ENCODE data around the gene STK11IP. TPM values are rescaled to one million over a fixed set of nuclear protein-coding genes. Genes with fewer than 3 reads are reported as not detected.

STK11IP gene
- total and polyA plus RNA-seq, 10 of the 15 experiments (the other 5 are each of a cell fraction or from before 2014, with no cell fraction given): 0.42 to 24.0 (median 11.4) TPM

DNA sequence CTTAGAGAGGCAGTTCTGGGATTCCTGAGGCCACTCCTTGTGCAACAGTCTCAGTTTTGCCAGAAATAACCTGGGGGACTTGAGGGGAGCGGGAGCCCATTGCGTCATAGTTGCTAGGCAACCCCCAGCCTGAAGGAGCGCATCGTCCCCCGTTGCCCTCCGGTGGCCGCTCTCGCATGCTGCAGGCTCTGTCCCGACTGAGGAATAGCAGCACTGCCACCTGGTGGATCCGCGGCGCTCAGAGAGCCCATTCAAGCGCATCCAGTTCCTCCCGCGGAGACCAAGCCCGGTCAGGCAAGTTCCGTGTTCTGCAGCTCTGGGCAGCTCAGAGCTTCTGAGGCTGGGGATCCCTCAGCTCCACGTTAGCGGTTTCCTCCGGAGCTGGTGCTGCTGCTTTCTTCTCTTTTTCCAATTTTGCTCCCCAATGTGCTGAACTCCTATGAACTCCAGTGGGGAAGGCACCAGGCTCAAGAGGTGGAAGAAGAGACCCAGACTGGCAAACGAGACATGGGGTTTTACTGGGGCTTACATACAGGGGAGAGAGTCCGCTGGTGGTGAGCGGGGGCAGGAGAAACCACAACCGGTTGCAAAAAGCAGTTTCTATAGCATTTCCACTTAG is 44.9 kb downstream of the STK11IP start (continued):
- TF ChIP-seq, protein P1, sequence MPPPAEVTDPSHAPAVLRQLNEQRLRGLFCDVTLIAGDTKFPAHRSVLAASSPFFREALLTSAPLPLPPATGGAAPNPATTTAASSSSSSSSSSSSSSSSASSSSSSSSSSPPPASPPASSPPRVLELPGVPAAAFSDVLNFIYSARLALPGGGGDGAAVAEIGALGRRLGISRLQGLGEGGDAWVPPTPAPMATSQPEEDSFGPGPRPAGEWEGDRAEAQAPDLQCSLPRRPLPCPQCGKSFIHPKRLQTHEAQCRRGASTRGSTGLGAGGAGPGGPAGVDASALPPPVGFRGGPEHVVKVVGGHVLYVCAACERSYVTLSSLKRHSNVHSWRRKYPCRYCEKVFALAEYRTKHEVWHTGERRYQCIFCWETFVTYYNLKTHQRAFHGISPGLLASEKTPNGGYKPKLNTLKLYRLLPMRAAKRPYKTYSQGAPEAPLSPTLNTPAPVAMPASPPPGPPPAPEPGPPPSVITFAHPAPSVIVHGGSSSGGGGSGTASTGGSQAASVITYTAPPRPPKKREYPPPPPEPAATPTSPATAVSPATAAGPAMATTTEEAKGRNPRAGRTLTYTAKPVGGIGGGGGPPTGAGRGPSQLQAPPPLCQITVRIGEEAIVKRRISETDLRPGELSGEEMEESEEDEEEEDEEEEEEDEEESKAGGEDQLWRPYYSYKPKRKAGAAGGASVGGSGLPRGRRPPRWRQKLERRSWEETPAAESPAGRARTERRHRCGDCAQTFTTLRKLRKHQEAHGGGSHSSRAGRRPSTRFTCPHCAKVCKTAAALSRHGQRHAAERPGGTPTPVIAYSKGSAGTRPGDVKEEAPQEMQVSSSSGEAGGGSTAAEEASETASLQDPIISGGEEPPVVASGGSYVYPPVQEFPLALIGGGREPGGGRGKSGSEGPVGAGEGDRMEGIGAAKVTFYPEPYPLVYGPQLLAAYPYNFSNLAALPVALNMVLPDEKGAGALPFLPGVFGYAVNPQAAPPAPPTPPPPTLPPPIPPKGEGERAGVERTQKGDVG (CRISPR knock-in tag; IDR thresholded peaks at IDR 0.05): no peak
- TF ChIP-seq SPI1 (IDR thresholded peaks at IDR 0.05; ENCODE audit: borderline replicate concordance, insufficient read depth, low read depth, low read length) (peak; percentile 82), RELA (IDR thresholded peaks at IDR 0.05; ENCODE audit: borderline replicate concordance, partially characterized antibody) (peak; percentile 77), MTA2 (IDR thresholded peaks at IDR 0.05; ENCODE audit: low read depth) (0 out of 2 replicates have a peak, but pooled peaks have one; percentile 26), NR2F1 (conservative IDR thresholded peaks at IDR 0.05) (no peak), EZH2 (IDR thresholded peaks at IDR 0.05; ENCODE audit: borderline replicate concordance, control insufficient read depth, low read depth, low read length) (no peak), SRF (IDR thresholded peaks at IDR 0.05; ENCODE audit: low read depth in 2 of 2, low read length in 2 of 2) (no peak), NRF1 (conservative IDR thresholded peaks at IDR 0.05; ENCODE audit: low read depth, low read length) (no peak), TCF12 (IDR thresholded peaks at IDR 0.05; ENCODE audit: low read depth, low read length) (peak; percentile 52; the same call in 1 of the 2 replicates), RAD21 (IDR thresholded peaks at IDR 0.05; ENCODE audit: insufficient read depth, low read depth, low read length) (peak; percentile 93), PAX5 (IDR thresholded peaks at IDR 0.05; ENCODE audit: borderline replicate concordance, low read depth, low read length) (peak; percentile 100), RB1 (IDR thresholded peaks at IDR 0.05; ENCODE audit: borderline replicate concordance) (peak; percentile 84; the same call in 1 of the 2 replicates), PAX8 (IDR thresholded peaks at IDR 0.05) (no peak), EGR1 (IDR thresholded peaks at IDR 0.05; ENCODE audit: borderline replicate concordance in 1 of 2, low read depth in 2 of 2, low read length in 2 of 2) (0 out of 3 replicates have a peak, but pooled peaks of 1 of the 2 experiments have one; percentile 38), FOS (IDR thresholded peaks at IDR 0.05; ENCODE audit: borderline replicate concordance, extremely low read depth, insufficient read length) (no peak), KLF5 (IDR thresholded peaks at IDR 0.05; ENCODE audit: partially characterized antibody) (peak; percentile 42), IKZF1 (conservative IDR thresholded peaks at IDR 0.05) (peak; percentile 59; the same call in 1 of the 2 replicates)
- TF ChIP-seq, protein P2, sequence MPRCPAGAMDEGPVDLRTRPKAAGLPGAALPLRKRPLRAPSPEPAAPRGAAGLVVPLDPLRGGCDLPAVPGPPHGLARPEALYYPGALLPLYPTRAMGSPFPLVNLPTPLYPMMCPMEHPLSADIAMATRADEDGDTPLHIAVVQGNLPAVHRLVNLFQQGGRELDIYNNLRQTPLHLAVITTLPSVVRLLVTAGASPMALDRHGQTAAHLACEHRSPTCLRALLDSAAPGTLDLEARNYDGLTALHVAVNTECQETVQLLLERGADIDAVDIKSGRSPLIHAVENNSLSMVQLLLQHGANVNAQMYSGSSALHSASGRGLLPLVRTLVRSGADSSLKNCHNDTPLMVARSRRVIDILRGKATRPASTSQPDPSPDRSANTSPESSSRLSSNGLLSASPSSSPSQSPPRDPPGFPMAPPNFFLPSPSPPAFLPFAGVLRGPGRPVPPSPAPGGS (IDR thresholded peaks at IDR 0.05; ENCODE audit: borderline replicate concordance, insufficient read depth, low read depth, low read length, poor library complexity, severe bottlenecking): no peak
- TF ChIP-seq, protein P3, sequence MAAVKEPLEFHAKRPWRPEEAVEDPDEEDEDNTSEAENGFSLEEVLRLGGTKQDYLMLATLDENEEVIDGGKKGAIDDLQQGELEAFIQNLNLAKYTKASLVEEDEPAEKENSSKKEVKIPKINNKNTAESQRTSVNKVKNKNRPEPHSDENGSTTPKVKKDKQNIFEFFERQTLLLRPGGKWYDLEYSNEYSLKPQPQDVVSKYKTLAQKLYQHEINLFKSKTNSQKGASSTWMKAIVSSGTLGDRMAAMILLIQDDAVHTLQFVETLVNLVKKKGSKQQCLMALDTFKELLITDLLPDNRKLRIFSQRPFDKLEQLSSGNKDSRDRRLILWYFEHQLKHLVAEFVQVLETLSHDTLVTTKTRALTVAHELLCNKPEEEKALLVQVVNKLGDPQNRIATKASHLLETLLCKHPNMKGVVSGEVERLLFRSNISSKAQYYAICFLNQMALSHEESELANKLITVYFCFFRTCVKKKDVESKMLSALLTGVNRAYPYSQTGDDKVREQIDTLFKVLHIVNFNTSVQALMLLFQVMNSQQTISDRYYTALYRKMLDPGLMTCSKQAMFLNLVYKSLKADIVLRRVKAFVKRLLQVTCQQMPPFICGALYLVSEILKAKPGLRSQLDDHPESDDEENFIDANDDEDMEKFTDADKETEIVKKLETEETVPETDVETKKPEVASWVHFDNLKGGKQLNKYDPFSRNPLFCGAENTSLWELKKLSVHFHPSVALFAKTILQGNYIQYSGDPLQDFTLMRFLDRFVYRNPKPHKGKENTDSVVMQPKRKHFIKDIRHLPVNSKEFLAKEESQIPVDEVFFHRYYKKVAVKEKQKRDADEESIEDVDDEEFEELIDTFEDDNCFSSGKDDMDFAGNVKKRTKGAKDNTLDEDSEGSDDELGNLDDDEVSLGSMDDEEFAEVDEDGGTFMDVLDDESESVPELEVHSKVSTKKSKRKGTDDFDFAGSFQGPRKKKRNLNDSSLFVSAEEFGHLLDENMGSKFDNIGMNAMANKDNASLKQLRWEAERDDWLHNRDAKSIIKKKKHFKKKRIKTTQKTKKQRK (IDR thresholded peaks at IDR 0.05; ENCODE audit: low read depth, low read length): peak; percentile 38; the same call in 1 of the 2 replicates
- TF ChIP-seq, protein P4, sequence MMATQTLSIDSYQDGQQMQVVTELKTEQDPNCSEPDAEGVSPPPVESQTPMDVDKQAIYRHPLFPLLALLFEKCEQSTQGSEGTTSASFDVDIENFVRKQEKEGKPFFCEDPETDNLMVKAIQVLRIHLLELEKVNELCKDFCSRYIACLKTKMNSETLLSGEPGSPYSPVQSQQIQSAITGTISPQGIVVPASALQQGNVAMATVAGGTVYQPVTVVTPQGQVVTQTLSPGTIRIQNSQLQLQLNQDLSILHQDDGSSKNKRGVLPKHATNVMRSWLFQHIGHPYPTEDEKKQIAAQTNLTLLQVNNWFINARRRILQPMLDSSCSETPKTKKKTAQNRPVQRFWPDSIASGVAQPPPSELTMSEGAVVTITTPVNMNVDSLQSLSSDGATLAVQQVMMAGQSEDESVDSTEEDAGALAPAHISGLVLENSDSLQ (IDR thresholded peaks at IDR 0.05): no peak
